Mesothelial cell of epicardium (in vitro differentiated cells): ENCODE measurements around the gene GNAT2. TPM values are rescaled to one million over a fixed set of nuclear protein-coding genes. Genes with fewer than 3 reads are reported as not detected.

Experiments used
- DNase-seq, 2 experiments: peaks; one replicate each; pipeline ENCODE4 v3.0.0; 2021; ENCODE audit warnings: low spot score in 2 of 2; ENCODE audit not compliant: unreplicated experiment in 2 of 2
- H3K27ac Mint-ChIP-seq: 2 replicates; pipeline ENCODE4 v1.8.0; 2021; ENCODE audit warnings: mixed read lengths
- H3K27me3 Mint-ChIP-seq: 2 replicates; pipeline ENCODE4 v1.8.0; 2021; ENCODE audit warnings: low read depth, mixed read lengths
- H3K36me3 Mint-ChIP-seq: 2 replicates; pipeline ENCODE4 v1.8.0; 2021; ENCODE audit warnings: mixed read lengths
- H3K4me1 Mint-ChIP-seq: 2 replicates; pipeline ENCODE4 v1.8.0; 2021; ENCODE audit warnings: mixed read lengths
- H3K4me3 Mint-ChIP-seq: 2 replicates; pipeline ENCODE4 v1.8.0; 2021; ENCODE audit warnings: mild to moderate bottlenecking, moderate library complexity, mixed read lengths
- H3K9me3 Mint-ChIP-seq: 2 replicates; pipeline ENCODE4 v1.8.0; 2021; ENCODE audit warnings: mixed read lengths
- total RNA-seq: library from RNA; stranded (reverse); gene quantifications from 3 replicates; pipeline ENCODE4 v1.2.1, GENCODE V29; 2021
- TF ChIP-seq, protein P1 (sequence below): fragments of 200-600 bp; sonication (generic); IDR thresholded peaks from one replicate; pipeline ENCODE4 v1.5.0; 2021; ENCODE audit warnings: antibody characterized with exemption; ENCODE audit not compliant: unreplicated experiment

Gene GNAT2
- total RNA-seq, 1 donor from 2014 or later, result not detected

DNA sequence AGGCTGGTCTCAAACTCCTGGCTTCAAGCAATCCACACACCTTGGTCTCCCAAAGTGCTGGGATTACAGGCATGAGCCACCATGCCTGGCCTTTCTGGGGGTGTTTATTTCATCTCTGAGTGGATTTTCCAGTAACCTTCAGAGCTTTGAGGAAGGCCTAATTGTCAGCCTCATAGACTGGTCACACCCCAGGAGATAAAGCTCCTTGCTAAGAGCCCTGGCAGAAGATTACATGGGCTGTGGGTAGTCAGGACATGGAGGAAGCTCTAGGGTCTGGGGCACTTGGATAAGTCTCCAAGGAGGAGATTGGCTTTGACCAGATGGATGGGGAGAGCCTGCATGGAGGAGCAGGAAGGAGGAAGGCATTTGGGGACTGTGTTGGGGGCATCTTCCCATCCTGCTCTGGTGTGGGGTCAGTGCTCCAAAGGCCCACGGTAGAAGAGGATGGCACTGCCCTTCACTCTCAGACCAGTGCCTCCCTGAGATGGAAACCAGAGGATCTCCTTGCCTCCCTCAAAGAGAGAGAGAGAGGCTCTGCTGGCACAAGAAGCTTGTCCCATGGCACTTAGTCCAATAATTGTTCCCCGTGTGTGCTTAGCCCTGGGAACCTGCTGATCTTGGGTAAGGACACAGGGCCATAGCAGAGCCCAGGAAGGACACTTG lies 21.8 kb upstream of the GNAT2 start:
- H3K27ac Mint-ChIP-seq, result no peak overlapping the region
- H3K4me3 Mint-ChIP-seq, result no peak overlapping the region
- H3K27me3 Mint-ChIP-seq, result no peaks in the 10 kb centered on the region
- H3K9me3 Mint-ChIP-seq, result peaks cover 4% of the 10 kb centered on the region
- no peak for DNase-seq
- peaks cover 30% of the 10 kb centered on the region for H3K4me1 Mint-ChIP-seq
- TF ChIP-seq, protein P1, sequence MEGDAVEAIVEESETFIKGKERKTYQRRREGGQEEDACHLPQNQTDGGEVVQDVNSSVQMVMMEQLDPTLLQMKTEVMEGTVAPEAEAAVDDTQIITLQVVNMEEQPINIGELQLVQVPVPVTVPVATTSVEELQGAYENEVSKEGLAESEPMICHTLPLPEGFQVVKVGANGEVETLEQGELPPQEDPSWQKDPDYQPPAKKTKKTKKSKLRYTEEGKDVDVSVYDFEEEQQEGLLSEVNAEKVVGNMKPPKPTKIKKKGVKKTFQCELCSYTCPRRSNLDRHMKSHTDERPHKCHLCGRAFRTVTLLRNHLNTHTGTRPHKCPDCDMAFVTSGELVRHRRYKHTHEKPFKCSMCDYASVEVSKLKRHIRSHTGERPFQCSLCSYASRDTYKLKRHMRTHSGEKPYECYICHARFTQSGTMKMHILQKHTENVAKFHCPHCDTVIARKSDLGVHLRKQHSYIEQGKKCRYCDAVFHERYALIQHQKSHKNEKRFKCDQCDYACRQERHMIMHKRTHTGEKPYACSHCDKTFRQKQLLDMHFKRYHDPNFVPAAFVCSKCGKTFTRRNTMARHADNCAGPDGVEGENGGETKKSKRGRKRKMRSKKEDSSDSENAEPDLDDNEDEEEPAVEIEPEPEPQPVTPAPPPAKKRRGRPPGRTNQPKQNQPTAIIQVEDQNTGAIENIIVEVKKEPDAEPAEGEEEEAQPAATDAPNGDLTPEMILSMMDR, result no peak
- H3K36me3 Mint-ChIP-seq, result no peaks in the 10 kb centered on the region

DNA sequence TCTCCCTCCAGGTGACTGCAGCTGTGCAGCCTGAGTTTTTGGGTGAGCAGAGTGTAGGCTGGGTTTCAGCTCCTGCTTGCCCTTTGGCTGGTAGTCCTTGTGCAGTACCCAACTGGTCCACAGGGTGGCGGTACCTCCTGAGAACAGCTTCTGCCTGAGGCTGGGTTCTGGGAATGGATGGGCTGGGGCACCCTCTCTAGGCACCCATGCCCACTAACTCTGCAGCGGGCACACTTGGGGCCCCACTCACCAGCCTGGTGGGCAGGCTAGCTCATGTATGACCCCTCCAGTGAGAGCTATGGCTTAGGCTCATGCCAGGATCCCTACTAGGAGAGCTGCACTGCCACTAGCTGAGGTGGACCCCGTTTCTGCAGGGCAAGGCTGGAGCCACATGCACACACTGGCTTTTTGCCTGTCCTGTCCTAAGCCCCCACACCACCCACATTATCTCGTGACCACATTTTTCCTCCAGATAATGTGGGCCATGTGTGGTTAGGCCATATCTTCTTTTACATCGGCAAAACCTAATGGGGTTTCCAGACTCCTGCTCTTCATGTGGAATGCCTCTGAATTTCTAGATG lies 21.0 kb upstream of the GNAT2 start:
- TF ChIP-seq, protein P1, result peak; percentile 96
- no peak overlapping the region for H3K4me3 Mint-ChIP-seq
- no peak overlapping the region for H3K27ac Mint-ChIP-seq
- H3K27me3 Mint-ChIP-seq, result no peaks in the 10 kb centered on the region
- H3K9me3 Mint-ChIP-seq, result no peaks in the 10 kb centered on the region
- DNase-seq, result peak; percentile 61 to 92
- peaks cover 38% of the 10 kb centered on the region for H3K4me1 Mint-ChIP-seq
- no peaks in the 10 kb centered on the region for H3K36me3 Mint-ChIP-seq

DNA sequence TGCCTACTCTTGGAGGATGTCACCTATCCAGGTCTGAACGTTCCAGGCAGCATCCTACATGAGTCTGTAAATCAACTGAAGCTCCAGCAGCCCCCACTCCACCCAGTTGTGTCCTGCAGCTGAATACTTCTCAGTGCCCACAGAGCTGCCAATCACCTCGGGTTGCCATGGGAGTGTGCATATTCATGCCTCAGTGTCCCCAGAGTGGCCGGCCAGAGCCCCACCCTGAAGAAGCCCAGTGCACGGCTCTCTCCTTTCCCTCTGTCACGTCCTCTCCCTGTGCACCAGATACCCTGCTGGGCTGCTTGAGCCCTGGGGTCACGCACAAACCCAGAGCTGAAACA lies 20.4 kb upstream of the GNAT2 start:
- no peaks in the 10 kb centered on the region for H3K36me3 Mint-ChIP-seq
- TF ChIP-seq, protein P1, result no peak
- peaks cover 37% of the 10 kb centered on the region for H3K4me1 Mint-ChIP-seq
- no peaks in the 10 kb centered on the region for H3K9me3 Mint-ChIP-seq
- H3K27ac Mint-ChIP-seq, result no peak overlapping the region
- no peak for DNase-seq
- H3K27me3 Mint-ChIP-seq, result no peaks in the 10 kb centered on the region
- no peak overlapping the region for H3K4me3 Mint-ChIP-seq

DNA sequence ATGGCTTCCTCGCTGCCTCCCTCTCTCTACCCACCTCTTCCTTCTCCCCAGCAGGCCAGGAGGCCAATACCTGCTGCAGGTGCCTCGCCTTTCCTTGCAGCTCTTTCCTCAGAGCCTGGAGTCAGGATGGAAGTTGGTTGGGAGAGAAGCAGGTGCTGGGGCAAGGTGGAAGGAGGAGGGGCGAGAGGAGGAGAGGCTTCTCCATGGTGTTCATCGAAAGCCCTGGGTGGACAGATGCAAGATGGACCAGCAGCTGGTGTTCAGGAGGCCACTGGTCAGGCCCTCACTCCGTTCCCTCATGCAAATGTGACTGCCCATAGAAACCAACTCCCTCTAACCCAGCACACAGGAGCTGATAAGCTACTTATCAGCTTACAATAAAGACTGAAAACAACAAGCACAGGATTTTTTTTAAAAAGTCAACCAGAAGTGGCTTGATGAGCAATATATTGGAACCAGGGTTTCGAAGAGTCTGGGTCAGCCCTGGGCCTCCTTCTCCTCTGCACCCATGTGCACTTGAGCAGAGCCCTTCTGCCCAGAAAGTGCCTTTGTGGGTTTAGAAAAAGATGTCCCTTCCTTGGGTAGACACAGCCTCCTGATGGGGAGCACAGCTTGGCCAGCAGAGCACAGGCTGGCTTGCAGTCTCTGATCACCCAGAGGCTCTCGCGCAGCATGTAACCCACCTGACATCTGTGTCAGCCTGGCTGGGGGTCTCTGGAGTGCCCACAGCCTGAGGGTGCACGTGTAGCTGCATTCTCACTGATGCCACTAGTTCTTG lies 19.8 kb upstream of the GNAT2 start:
- Mint-ChIP-seq H3K36me3 (no peaks in the 10 kb centered on the region), H3K4me1 (peaks cover 32% of the 10 kb centered on the region), H3K4me3 (no peak overlapping the region), H3K27me3 (no peaks in the 10 kb centered on the region), H3K27ac (no peak overlapping the region), H3K9me3 (no peaks in the 10 kb centered on the region)
- TF ChIP-seq, protein P1, result no peak
- DNase-seq, result no peak

DNA sequence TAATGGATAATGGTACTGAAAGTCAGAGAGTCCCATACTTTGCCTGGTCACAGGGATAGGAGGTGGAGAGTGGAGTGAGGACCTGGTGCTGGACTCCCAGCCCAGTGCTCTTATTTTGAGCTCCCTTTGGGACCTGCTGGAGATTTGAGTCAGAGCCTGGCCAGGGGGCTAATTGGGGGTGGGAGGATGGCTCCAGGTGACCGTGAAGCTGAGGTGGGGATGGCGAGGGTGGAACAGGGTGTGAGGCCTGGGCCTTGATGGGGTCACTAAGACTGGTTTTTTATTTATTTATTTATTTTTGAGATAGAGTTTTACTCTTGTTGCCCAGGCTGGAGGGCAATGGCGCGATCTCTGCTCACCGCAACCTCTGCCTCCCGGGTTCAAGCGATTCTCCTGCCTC lies 18.0 kb upstream of the GNAT2 start:
- peak in 1 of 2 experiments; percentile 5 for DNase-seq
- H3K27me3 Mint-ChIP-seq, result no peaks in the 10 kb centered on the region
- H3K36me3 Mint-ChIP-seq, result peaks cover 3% of the 10 kb centered on the region
- H3K9me3 Mint-ChIP-seq, result no peaks in the 10 kb centered on the region
- TF ChIP-seq, protein P1, result no peak
- peaks cover 20% of the 10 kb centered on the region for H3K4me1 Mint-ChIP-seq
- H3K4me3 Mint-ChIP-seq, result no peak overlapping the region
- H3K27ac Mint-ChIP-seq, result no peak overlapping the region
